ENCODE data around the gene ANKUB1. TPM values are rescaled to one million over a fixed set of nuclear protein-coding genes. Genes with fewer than 3 reads are reported as not detected.
A peak's percentile ranks its signal among the peaks of the same experiment; 100 is the strongest.

ANKUB1 gene
- total and polyA plus RNA-seq, 8 donors = 0.14 to 2.2 (median 0.44) TPM; not detected in 1

GRCh38 chr3:149820183-149820582 lies 27.8 kb upstream of the ANKUB1 start:
- no peaks in the 10 kb centered on the region for H3K27me3 ChIP-seq
- intact Hi-C loops (cut with DNase I) = no loop called here
- DNase-seq (no peak), ATAC-seq (no peak)
- no peak overlapping the region for H3K4me3 ChIP-seq
- no peak overlapping the region for H3K27ac ChIP-seq
- H3K4me1 ChIP-seq = peaks cover 0 to 67% of the 10 kb centered on the region in 2 donors
- TF ChIP-seq CTCF (IDR thresholded peaks at IDR 0.05) = no peak
- no peaks in the 10 kb centered on the region for H3K36me3 ChIP-seq
- no peaks in the 10 kb centered on the region for H3K9me3 ChIP-seq

DNA sequence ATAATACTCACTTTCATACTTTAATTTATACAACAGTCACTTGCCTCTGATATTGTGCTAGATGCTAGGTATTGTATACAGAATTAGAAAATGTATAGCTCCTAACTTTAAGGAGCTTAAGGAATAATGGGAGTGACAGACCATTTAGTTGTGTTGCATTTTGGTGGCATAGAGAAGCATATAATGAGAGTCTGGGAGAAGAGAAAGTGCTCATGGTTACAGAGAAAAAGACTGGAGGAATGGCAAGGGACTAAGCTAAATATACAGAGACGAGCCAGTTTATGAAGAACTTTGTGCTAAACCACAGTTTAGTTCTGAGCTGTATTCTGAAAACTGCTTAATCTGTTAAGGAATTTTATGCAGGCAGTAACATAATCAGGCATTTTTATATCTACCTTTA lies 27.1 kb upstream of the ANKUB1 start:
- no peaks in the 10 kb centered on the region for H3K36me3 ChIP-seq
- H3K9me3 ChIP-seq = no peaks in the 10 kb centered on the region
- no peak for TF ChIP-seq CTCF (IDR thresholded peaks at IDR 0.05)
- no peak overlapping the region for H3K27ac ChIP-seq
- ATAC-seq = no peak
- H3K4me3 ChIP-seq = no peak overlapping the region
- peaks cover 7 to 71% of the 10 kb centered on the region in 2 donors for H3K4me1 ChIP-seq
- no peaks in the 10 kb centered on the region for H3K27me3 ChIP-seq
- DNase-seq = no peak
- intact Hi-C loops (cut with DNase I) = no loop called here

GRCh38 chr3:149816986-149817385 lies 24.6 kb upstream of the ANKUB1 start:
- DNase-seq = no peak
- intact Hi-C loops (cut with DNase I) = no loop called here
- H3K36me3 ChIP-seq = no peaks in the 10 kb centered on the region

DNA sequence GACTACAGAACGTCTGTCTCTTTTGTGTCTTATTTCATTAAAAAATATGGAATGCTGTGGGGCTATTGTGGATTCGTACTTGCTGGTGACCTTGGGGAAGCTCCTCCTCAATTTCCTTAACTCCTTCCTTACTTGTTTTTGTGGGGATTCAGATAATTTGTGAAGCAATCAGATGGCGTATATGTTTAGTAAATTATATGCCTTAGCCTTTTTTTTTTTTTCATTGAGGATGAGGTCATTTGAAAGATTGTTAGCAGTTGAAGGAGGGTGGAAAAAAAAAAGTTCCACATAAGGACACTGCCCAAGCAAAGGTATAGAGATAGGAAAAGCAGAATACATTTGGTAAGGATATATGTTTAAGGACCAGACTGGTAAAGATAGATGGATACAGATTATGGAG lies 24.0 kb upstream of the ANKUB1 start:
- intact Hi-C loops (cut with DNase I) = no loop called here
- ATAC-seq = no peak

More at GRCh38 chr3:149816986-149817385, 24.6 kb upstream of the ANKUB1 start:
- Histone ChIP-seq H3K27ac (peak overlapping the region; percentile 98 to 99), H3K9me3 (no peaks in the 10 kb centered on the region), H3K4me3 (peak overlapping the region in 1 of 2 donors; percentile 73), H3K27me3 (no peaks in the 10 kb centered on the region), H3K4me1 (peaks cover 11 to 80% of the 10 kb centered on the region in 2 donors)
- TF ChIP-seq CTCF (IDR thresholded peaks at IDR 0.05) = no peak
- no peak for ATAC-seq

GRCh38 chr3:149815728-149816127 lies 23.4 kb upstream of the ANKUB1 start:
- H3K4me1 ChIP-seq = peaks cover 11 to 74% of the 10 kb centered on the region in 2 donors
- peak overlapping the region in 1 of 2 donors; percentile 73 for H3K4me3 ChIP-seq
- DNase-seq = no peak

More for the DNA sequence above, 24.0 kb upstream of the ANKUB1 start:
- no peak for TF ChIP-seq CTCF (IDR thresholded peaks at IDR 0.05)
- Histone ChIP-seq H3K36me3 (no peaks in the 10 kb centered on the region), H3K4me3 (peak overlapping the region in 1 of 2 donors; percentile 73), H3K27me3 (no peaks in the 10 kb centered on the region), H3K9me3 (no peaks in the 10 kb centered on the region), H3K4me1 (peaks cover 11 to 78% of the 10 kb centered on the region in 2 donors), H3K27ac (peak overlapping the region; percentile 98 to 99)
- no peak for DNase-seq

More at GRCh38 chr3:149815728-149816127, 23.4 kb upstream of the ANKUB1 start:
- no peak for ATAC-seq
- no peaks in the 10 kb centered on the region for H3K36me3 ChIP-seq
- no peaks in the 10 kb centered on the region for H3K9me3 ChIP-seq
- intact Hi-C loops (cut with DNase I) = no loop called here
- TF ChIP-seq CTCF (IDR thresholded peaks at IDR 0.05) = no peak
- H3K27me3 ChIP-seq = no peaks in the 10 kb centered on the region
- H3K27ac ChIP-seq = peak overlapping the region; percentile 98 to 99

All from left lung (tissue), 10 donors.